ENCODE measurements around the gene COL13A1.

COL13A1 gene

GRCh38 chr10:69894156-69894555 lies 92.5 kb downstream of the COL13A1 start:
- TF ChIP-seq ARNTL (CRISPR knock-in tag; IDR thresholded peaks at IDR 0.05; ENCODE audit: borderline replicate concordance, low read depth) = no peak
- TF ChIP-seq CREB5 (CRISPR knock-in tag; IDR thresholded peaks at IDR 0.05; ENCODE audit: low read depth) = no peak
- TF ChIP-seq ZFP3 (CRISPR knock-in tag; IDR thresholded peaks at IDR 0.05) = no peak
- no peak for TF ChIP-seq GLIS3 (CRISPR knock-in tag; IDR thresholded peaks at IDR 0.05)
- no peak for TF ChIP-seq ZFP30 (CRISPR knock-in tag; IDR thresholded peaks at IDR 0.05)
- TF ChIP-seq ZC3H10 (CRISPR knock-in tag; IDR thresholded peaks at IDR 0.05) = no peak
- no peak for TF ChIP-seq ESRRG (CRISPR knock-in tag; IDR thresholded peaks at IDR 0.05)
- TF ChIP-seq PPARA (CRISPR knock-in tag; IDR thresholded peaks at IDR 0.05; ENCODE audit: borderline replicate concordance) = no peak
- TF ChIP-seq CSRNP3 (CRISPR knock-in tag; IDR thresholded peaks at IDR 0.05) = no peak
- TF ChIP-seq ISL1 (CRISPR knock-in tag; IDR thresholded peaks at IDR 0.05) = no peak
- TF ChIP-seq BACH2 (CRISPR knock-in tag; IDR thresholded peaks at IDR 0.05; ENCODE audit: borderline replicate concordance) = no peak
- TF ChIP-seq RARB (CRISPR knock-in tag; IDR thresholded peaks at IDR 0.05) = no peak
- ATAC-seq = no peak

GRCh38 chr10:69895759-69896158 lies 94.1 kb downstream of the COL13A1 start:
- TF ChIP-seq SNAI2 (CRISPR knock-in tag; IDR thresholded peaks at IDR 0.05) = no peak
- no peak for TF ChIP-seq ZFP3 (CRISPR knock-in tag; IDR thresholded peaks at IDR 0.05)
- TF ChIP-seq CSRNP3 (CRISPR knock-in tag; IDR thresholded peaks at IDR 0.05) = no peak
- no peak for TF ChIP-seq TOX (CRISPR knock-in tag; IDR thresholded peaks at IDR 0.05; ENCODE audit: borderline replicate concordance)
- no peak for TF ChIP-seq PPARA (CRISPR knock-in tag; IDR thresholded peaks at IDR 0.05; ENCODE audit: borderline replicate concordance)
- no peak for TF ChIP-seq TSHZ2 (CRISPR knock-in tag; IDR thresholded peaks at IDR 0.05)
- TF ChIP-seq ZNF70 (CRISPR knock-in tag; IDR thresholded peaks at IDR 0.05) = no peak
- TF ChIP-seq RARB (CRISPR knock-in tag; IDR thresholded peaks at IDR 0.05) = no peak
- TF ChIP-seq ZC3H10 (CRISPR knock-in tag; IDR thresholded peaks at IDR 0.05) = no peak
- TF ChIP-seq ZNF8 (CRISPR knock-in tag; IDR thresholded peaks at IDR 0.05) = no peak
- TF ChIP-seq ESRRG (CRISPR knock-in tag; IDR thresholded peaks at IDR 0.05) = no peak
- TF ChIP-seq BACH2 (CRISPR knock-in tag; IDR thresholded peaks at IDR 0.05; ENCODE audit: borderline replicate concordance) = no peak
- no peak for TF ChIP-seq CSDC2 (CRISPR knock-in tag; IDR thresholded peaks at IDR 0.05)
- TF ChIP-seq CREB5 (CRISPR knock-in tag; IDR thresholded peaks at IDR 0.05; ENCODE audit: low read depth) = no peak
- TF ChIP-seq GLIS3 (CRISPR knock-in tag; IDR thresholded peaks at IDR 0.05) = no peak
- no peak for TF ChIP-seq PATZ1 (CRISPR knock-in tag; IDR thresholded peaks at IDR 0.05; ENCODE audit: borderline replicate concordance)
- TF ChIP-seq ISL1 (CRISPR knock-in tag; IDR thresholded peaks at IDR 0.05) = no peak
- TF ChIP-seq ZFP30 (CRISPR knock-in tag; IDR thresholded peaks at IDR 0.05) = no peak
- TF ChIP-seq ARNTL (CRISPR knock-in tag; IDR thresholded peaks at IDR 0.05; ENCODE audit: borderline replicate concordance, low read depth) = no peak
- no peak for TF ChIP-seq ZNF565 (CRISPR knock-in tag; conservative IDR thresholded peaks at IDR 0.05; ENCODE audit: low read depth)
- peak; percentile 23; the same call in 1 of the 3 replicates for ATAC-seq

Data from SK-N-SH treated with all-trans-retinoic acid at 6 μM for 48 hours (cell line).